Psoas muscle (tissue), 8 donors: ENCODE results near the gene TAF4. TPM values are rescaled to one million over a fixed set of nuclear protein-coding genes. Genes with fewer than 3 reads are reported as not detected.

Source experiments
- ATAC-seq, 4 donors: fragments of 200-7000 bp; cut with Tn5 transposase; one replicate each; pipeline ENCODE4 v1.9.1; 2020; ENCODE audit warnings: moderate library complexity in 3 of 4, mild to moderate bottlenecking in 2 of 4
- DNase-seq, 2 donors: peaks; one replicate each; pipeline ENCODE4 v3.0.0-alpha.2; 2020
- H3K27ac ChIP-seq: fragments of 200-600 bp; one replicate; pipeline ENCODE4 v1.8.0; 2022
- H3K27me3 ChIP-seq, 3 donors: fragments of 200-600 bp in 1 of 3; one replicate each; pipeline versions ENCODE4 v1.6.1 to v1.8.0; 2013 to 2022; ENCODE audit warnings: low read length in 2 of 3, mild to moderate bottlenecking in 2 of 3, moderate library complexity in 1 of 3; ENCODE audit not compliant: insufficient read depth in 3 of 3
- H3K36me3 ChIP-seq, 2 donors: fragments of 200-600 bp in 1 of 2; one replicate each; pipeline versions ENCODE4 v1.6.1 to v1.8.0; 2013 to 2022; ENCODE audit warnings: low read depth in 1 of 2, mild to moderate bottlenecking in 1 of 2, moderate library complexity in 1 of 2; ENCODE audit not compliant: insufficient read depth in 1 of 2
- H3K4me1 ChIP-seq: fragments of 200-600 bp; one replicate; pipeline ENCODE4 v1.8.0; 2022
- H3K4me3 ChIP-seq: fragments of 200-600 bp; one replicate; pipeline ENCODE4 v1.8.0; 2022; ENCODE audit warnings: mild to moderate bottlenecking
- H3K9me3 ChIP-seq: fragments of 200-600 bp; one replicate; pipeline ENCODE4 v1.8.0; 2022
- CTCF ChIP-seq: fragments of 200-600 bp; IDR thresholded peaks from one replicate; pipeline ENCODE4 v1.8.0; 2022; ENCODE audit warnings: antibody characterized with exemption
- WGBS, 3 donors: extraction: QIAGEN DNeasy Blood & Tissue Kit; methylation state at CpG; one replicate each; pipeline versions ENCODE4 v1.1.6 to v1.1.7; 2013; 5-methylcytosine and 5-hydroxymethylcytosine counted together
- intact Hi-C, 2 donors: fragments of 100-400 bp; cut with DNase I; formaldehyde crosslinking; loops; one replicate each; pipeline versions ENCODE4 v1.11.0 to v1.14.2; 2022
- polyA plus RNA-seq, 3 donors: library from polyadenylated mRNA; stranded (reverse); fragments of 200-250 nt; gene quantifications; one replicate each; pipeline ENCODE4 v1.2.3, GENCODE V29; 2013
- total RNA-seq, 4 donors: library from RNA; stranded (reverse); fragmentation: NEBNext Ultra II Directional in 2 of 4; extraction: Animal tissue kit (Norgen Biotek cat#: 25700) in 2 of 4; gene quantifications; one replicate each; pipeline versions ENCODE4 v1.2.1 to v1.2.4, GENCODE V29; 2021 to 2023
- donor health status: healthy with polysubstance abuse.
- donor health status: DM: no; HTN: no; CAD: no; lungs with moderate emphysema.
- donor health status: Bipolar disorder and iron deficiency.
- donor health status: healthy.
- donor health status: DM: yes; HTN: yes; CAD: no.
- donor health status: DM: no; HTN: no; CAD: no.
- donor health status: DM: no; HTN: no; CAD: no.
- donor health status: DM: yes; HTN: yes; CAD: no.

The TAF4 gene
- total and polyA plus RNA-seq, 7 donors, result 2.8 to 17.7 (median 10.7) TPM

- intact Hi-C loops, result no loop called here
- 85 to 89% (median 85%) methylated on average over 11 of the region's 11 CpGs for WGBS, 3 donors
These were observed 96.7 kb downstream of the TAF4 start for GRCh38 chr20:61968932-61969331.

DNA sequence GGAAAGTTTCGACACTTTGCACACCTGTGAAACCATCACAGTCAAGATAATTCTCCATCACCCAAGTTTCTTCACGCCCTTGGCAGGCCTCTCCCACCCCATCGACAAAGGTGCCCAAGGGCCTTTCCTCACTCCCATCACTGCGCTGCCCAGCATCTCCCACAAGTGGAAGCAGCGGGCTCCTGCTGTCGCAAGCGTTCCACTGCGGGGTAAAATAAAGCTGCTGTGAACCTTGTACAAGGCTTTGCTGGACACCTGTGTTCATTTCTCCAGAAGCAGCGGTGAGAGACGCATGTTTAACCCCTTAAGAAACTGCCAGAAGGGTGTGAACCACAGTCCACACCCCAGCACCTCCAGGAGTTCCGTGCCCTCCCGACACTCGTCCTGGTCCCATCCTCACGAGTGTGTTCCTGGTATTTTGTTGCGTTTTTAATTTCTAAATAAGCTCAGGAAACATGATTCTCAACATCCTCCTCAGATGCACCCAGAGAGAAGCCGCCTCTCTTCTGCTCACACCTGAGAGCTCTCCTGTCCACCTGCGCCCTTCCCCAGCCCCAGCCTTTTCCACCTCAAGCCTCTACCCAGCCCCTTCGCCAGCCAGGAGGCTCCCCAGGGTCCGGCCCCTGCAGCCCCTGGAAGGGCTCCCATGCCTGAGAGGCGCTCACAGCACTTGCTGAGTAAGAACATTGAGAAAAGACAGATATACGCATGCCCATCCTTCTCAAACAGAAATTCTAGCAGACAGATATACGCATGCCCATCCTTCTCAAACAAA, 97.5 kb downstream of the TAF4 start:
- peaks cover 0 to 16% (median 5%) of the 10 kb centered on the region in 3 donors for H3K27me3 ChIP-seq
- no peak overlapping the region for H3K27ac ChIP-seq
- H3K9me3 ChIP-seq, result no peaks in the 10 kb centered on the region
- H3K4me1 ChIP-seq, result no peaks in the 10 kb centered on the region
- intact Hi-C loops, result no loop called here
- ATAC-seq (no peak), DNase-seq (no peak)
- peaks cover 6 to 16% of the 10 kb centered on the region in 2 donors for H3K36me3 ChIP-seq
- 74 to 76% (median 76%) methylated on average over 22 of the region's 22 CpGs for WGBS, 3 donors
- H3K4me3 ChIP-seq, result no peak overlapping the region
- no peak for TF ChIP-seq CTCF

More at GRCh38 chr20:61968932-61969331, 96.7 kb downstream of the TAF4 start:
- H3K36me3 ChIP-seq, result peaks cover 6 to 23% of the 10 kb centered on the region in 2 donors
- DNase-seq, result no peak
- H3K27me3 ChIP-seq, result peaks cover 0 to 16% (median 5%) of the 10 kb centered on the region in 3 donors
- H3K27ac ChIP-seq, result no peak overlapping the region
- no peak for TF ChIP-seq CTCF
- no peak overlapping the region for H3K4me3 ChIP-seq
- H3K4me1 ChIP-seq, result no peaks in the 10 kb centered on the region
- ATAC-seq, result no peak
- no peaks in the 10 kb centered on the region for H3K9me3 ChIP-seq

DNA sequence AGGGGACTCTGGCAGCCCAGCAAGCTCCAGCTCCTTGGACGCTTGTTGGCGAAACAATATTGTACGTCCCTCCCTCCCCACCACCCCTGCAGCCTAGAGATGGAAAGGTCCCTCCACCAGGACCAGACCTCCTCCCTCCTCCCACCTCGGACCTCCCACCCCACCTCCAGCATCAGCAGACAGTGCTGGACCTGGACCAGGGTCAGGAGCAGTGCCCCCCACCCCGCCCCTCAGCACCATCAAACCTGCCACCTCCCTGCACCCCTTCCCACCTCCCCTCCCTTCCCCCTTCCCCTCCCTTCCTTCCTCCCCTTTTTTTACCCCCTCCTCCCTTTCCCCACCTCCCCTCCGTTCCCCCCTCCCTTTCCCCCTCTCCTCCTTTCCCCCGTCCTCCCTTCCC, 98.4 kb downstream of the TAF4 start:
- intact Hi-C loops, result no loop called here
- Histone ChIP-seq H3K9me3 (no peaks in the 10 kb centered on the region), H3K4me1 (no peaks in the 10 kb centered on the region), H3K36me3 (peaks cover under 1 to 7% of the 10 kb centered on the region in 2 donors), H3K27me3 (peaks cover 0 to 16% (median 5%) of the 10 kb centered on the region in 3 donors), H3K27ac (no peak overlapping the region), H3K4me3 (no peak overlapping the region)
- 58 to 67% (median 59%) methylated on average over 6 to 7 of the region's 7 CpGs for WGBS, 3 donors
- DNase-seq, result no peak
- TF ChIP-seq CTCF, result no peak
- no peak for ATAC-seq

- peaks cover 0 to 2% of the 10 kb centered on the region in 2 donors for H3K36me3 ChIP-seq
- H3K9me3 ChIP-seq, result no peaks in the 10 kb centered on the region
- 66 to 74% (median 73%) methylated on average over 25 of the region's 25 CpGs for WGBS, 3 donors
- H3K4me1 ChIP-seq, result no peaks in the 10 kb centered on the region
- H3K27ac ChIP-seq, result no peak overlapping the region
- intact Hi-C loops, result no loop called here
- H3K4me3 ChIP-seq, result no peak overlapping the region
- no peak for TF ChIP-seq CTCF
- DNase-seq (no peak), ATAC-seq (no peak)
- H3K27me3 ChIP-seq, result peaks cover 0 to 16% (median 5%) of the 10 kb centered on the region in 3 donors
These were observed 99.0 kb downstream of the TAF4 start for GRCh38 chr20:61966492-61967244.
